Ovary (tissue), 3 donors: ENCODE results near the gene CACNA1A.

Experiments
- CTCF ChIP-seq, 3 donors: fragments of 450-650 bp in 2 of 3; fragments of 200-600 bp in 1 of 3; IDR thresholded peaks; one replicate each; pipeline versions ENCODE4 v1.5.1 to v1.8.0; 2016 to 2022; ENCODE audit warnings: antibody characterized with exemption in 3 of 3, mild to moderate bottlenecking in 1 of 3
- EP300 ChIP-seq: sonication (generic); formaldehyde crosslinking; IDR thresholded peaks from one replicate; pipeline ENCODE4 v1.6.1; 2017; ENCODE audit warnings: antibody characterized with exemption
- POLR2A ChIP-seq: fragments of 450-650 bp; IDR thresholded peaks from one replicate; pipeline ENCODE4 v1.6.1; 2017; ENCODE audit warnings: antibody characterized with exemption, mild to moderate bottlenecking, moderate library complexity
- donor health status: DM: no; HTN: no; CAD: no.

DNA sequence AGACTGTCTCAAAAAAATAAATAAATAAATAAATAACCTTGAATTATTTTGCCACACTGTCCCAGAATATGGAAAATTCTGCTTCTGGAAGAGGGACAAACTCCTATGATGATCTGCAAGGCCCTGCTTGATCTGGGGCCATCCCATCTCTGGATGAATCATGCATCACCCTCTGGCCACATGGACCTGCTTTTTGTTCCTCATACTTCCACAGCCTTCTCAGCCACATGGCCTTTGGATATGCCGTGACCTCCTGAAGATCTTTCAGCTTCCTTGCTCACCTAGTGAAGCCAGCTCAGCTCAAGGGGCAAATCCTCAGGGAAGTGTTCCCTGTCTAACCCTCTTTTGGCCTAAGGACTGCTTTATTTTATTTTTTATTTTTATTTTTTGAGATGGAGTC is 345.7 kb downstream of the CACNA1A start:
- TF ChIP-seq CTCF (IDR thresholded peaks at IDR 0.05) (no peak), EP300 (no peak), POLR2A (no peak)
